GM23338 (cell line): ENCODE measurements around the gene FTO. TPM values are rescaled to one million over a fixed set of nuclear protein-coding genes. Genes with fewer than 3 reads are reported as not detected.

Experiments
- ATAC-seq: fragments of 200-7000 bp; cut with Tn5 transposase; 3 replicates; pipeline ENCODE4 v1.9.1; 2020
- DNase-seq: peaks from one replicate; pipeline ENCODE4 v3.0.0-alpha.2; 2015; ENCODE audit warnings: low spot score
- H2AFZ ChIP-seq: fragments of 200-600 bp; sonication (generic); 2 replicates; pipeline ENCODE4 v1.8.0; 2016; ENCODE audit warnings: antibody characterized with exemption, mild to moderate bottlenecking, moderate library complexity
- H3F3A ChIP-seq: fragments of 200-600 bp; sonication (generic); replicated peaks from 2 replicates; pipeline ENCODE4 v1.8.0; 2017; ENCODE audit warnings: antibody characterized with exemption, mixed run types, low read depth
- H3K27ac ChIP-seq: fragments of 200-600 bp; sonication (generic); 2 replicates; pipeline ENCODE4 v1.6.1; 2016; ENCODE audit warnings: low read depth
- H3K27me3 ChIP-seq: fragments of 200-600 bp; sonication (generic); 2 replicates; pipeline ENCODE4 v1.8.0; 2016; ENCODE audit warnings: mild to moderate bottlenecking, mixed run types, moderate library complexity; ENCODE audit not compliant: insufficient read depth
- H3K36me3 ChIP-seq: fragments of 200-600 bp; sonication (generic); 2 replicates; pipeline ENCODE4 v1.8.0; 2016; ENCODE audit warnings: mild to moderate bottlenecking; ENCODE audit not compliant: insufficient read depth
- H3K4me1 ChIP-seq: fragments of 200-600 bp; sonication (generic); 2 replicates; pipeline ENCODE4 v1.8.0; 2016; ENCODE audit warnings: mild to moderate bottlenecking, moderate library complexity; ENCODE audit not compliant: insufficient read depth
- H3K4me2 ChIP-seq: fragments of 200-600 bp; sonication (generic); 2 replicates; pipeline ENCODE4 v1.7.1; 2017; ENCODE audit warnings: mixed run types
- H3K4me3 ChIP-seq: fragments of 200-600 bp; sonication (generic); 2 replicates; pipeline ENCODE4 v1.6.1; 2016; ENCODE audit warnings: mixed run types
- H3K79me2 ChIP-seq: fragments of 200-600 bp; sonication (generic); replicated peaks from 2 replicates; pipeline ENCODE4 v1.8.0; 2017; ENCODE audit warnings: mild to moderate bottlenecking; ENCODE audit not compliant: insufficient read depth
- H3K9me2 ChIP-seq: fragments of 200-600 bp; sonication (generic); 2 replicates; pipeline ENCODE4 v1.8.0; 2017; ENCODE audit not compliant: insufficient read depth
- H4K20me1 ChIP-seq: fragments of 200-600 bp; sonication (generic); replicated peaks from 2 replicates; pipeline ENCODE4 v1.8.0; 2017; ENCODE audit warnings: mild to moderate bottlenecking; ENCODE audit not compliant: insufficient read depth
- H3K27ac Mint-ChIP-seq: 2 replicates; pipeline ENCODE4 v1.8.0; 2020; ENCODE audit warnings: inconsistent platforms, mild to moderate bottlenecking, moderate library complexity, mixed read lengths
- H3K27me3 Mint-ChIP-seq: 3 replicates; pipeline ENCODE4 v1.8.0; 2022; ENCODE audit warnings: low read depth, mild to moderate bottlenecking, moderate library complexity, mixed read lengths, inconsistent platforms; ENCODE audit not compliant: insufficient read depth, poor library complexity
- H3K36me3 Mint-ChIP-seq: 3 replicates; pipeline ENCODE4 v1.8.0; 2021; ENCODE audit warnings: low read depth, mild to moderate bottlenecking, inconsistent platforms, moderate library complexity, mixed read lengths
- H3K4me1 Mint-ChIP-seq: 3 replicates; pipeline ENCODE4 v1.8.0; 2020; ENCODE audit warnings: mild to moderate bottlenecking, inconsistent platforms, mixed read lengths
- H3K4me3 Mint-ChIP-seq: 3 replicates; pipeline ENCODE4 v1.8.0; 2021; ENCODE audit warnings: moderate library complexity, mild to moderate bottlenecking, inconsistent platforms, mixed read lengths
- H3K9me3 Mint-ChIP-seq: 3 replicates; pipeline ENCODE4 v1.8.0; 2020; ENCODE audit warnings: moderate library complexity, mild to moderate bottlenecking, inconsistent platforms, mixed read lengths
- CREB1 ChIP-seq: fragments of 250-450 bp; sonication (Bioruptor Pico); IDR thresholded peaks from 2 replicates; pipeline ENCODE4 v1.5.0; 2020; ENCODE audit warnings: low read depth, mild to moderate bottlenecking, moderate library complexity
- ETS1 ChIP-seq: IDR thresholded peaks from 2 replicates; pipeline ENCODE4 v1.6.1; 2016; ENCODE audit warnings: antibody characterized with exemption
- JUNB ChIP-seq: IDR thresholded peaks from one replicate; pipeline ENCODE4 v1.6.1; 2016; ENCODE audit warnings: antibody characterized with exemption; ENCODE audit not compliant: unreplicated experiment
- NANOG ChIP-seq: IDR thresholded peaks from 2 replicates; pipeline ENCODE4 v1.6.1; 2016; ENCODE audit warnings: antibody characterized with exemption, borderline replicate concordance
- POLR2AphosphoS5 ChIP-seq: IDR thresholded peaks from 2 replicates; pipeline ENCODE4 v1.6.1; 2016; ENCODE audit warnings: antibody characterized with exemption, low read depth
- ZNF114 ChIP-seq: fragments of 250-450 bp; sonication (Bioruptor Pico); IDR thresholded peaks from 2 replicates; pipeline ENCODE4 v1.5.0; 2020; ENCODE audit warnings: mild to moderate bottlenecking, moderate library complexity
- polyA plus RNA-seq: library from polyadenylated mRNA; unstranded; fragments of >200 nt; fragmentation: Nextera tagmentation; extraction: Ambion mirVana; gene quantifications from 2 replicates; pipeline ENCODE4 v1.2.1, GENCODE V29; 2016
- total RNA-seq: library from RNA; depleted of rRNA; stranded (reverse); fragments of >200 nt; shearing (Covaris generic); gene quantifications from 2 replicates; pipeline ENCODE4 v1.2.3, GENCODE V29; 2014
- TF ChIP-seq, protein P1 (sequence below): fragments of 250-450 bp; sonication (Bioruptor Pico); IDR thresholded peaks from 2 replicates; pipeline ENCODE4 v1.5.0; 2020; ENCODE audit warnings: mild to moderate bottlenecking, moderate library complexity

The FTO gene
- total and polyA plus RNA-seq, 2 experiments from 2014 or later: 17.7 to 69.6 TPM

DNA sequence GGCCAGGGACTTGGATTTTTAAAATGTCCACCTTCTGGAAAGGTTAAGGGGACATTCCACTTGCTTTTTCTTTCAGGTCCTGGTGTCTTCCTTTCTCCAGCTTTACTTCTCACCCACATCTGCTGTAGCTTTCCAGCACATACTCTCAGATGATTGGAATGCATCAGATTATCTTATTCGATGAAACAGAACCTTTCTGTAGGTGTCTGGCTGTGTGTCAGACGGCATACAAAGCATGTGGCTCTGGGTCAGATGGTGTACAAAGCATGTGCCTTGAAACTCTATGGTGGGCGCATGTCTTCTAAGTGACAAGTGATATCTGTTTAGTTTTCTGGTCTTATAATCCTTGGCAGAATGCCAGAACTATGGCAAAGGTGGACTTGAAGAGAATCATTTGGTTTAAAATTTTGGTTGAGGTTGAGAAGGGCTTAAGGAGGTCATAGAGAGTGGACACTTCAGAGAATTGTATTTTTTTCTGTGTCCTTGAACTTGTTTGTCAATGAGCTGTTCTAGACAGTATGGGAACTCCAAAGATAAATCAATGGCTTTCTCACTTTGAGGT is 125.3 kb downstream of the FTO start:
- no peaks in the 10 kb centered on the region for H3K36me3 ChIP-seq
- no peak overlapping the region for H2AFZ ChIP-seq
- no peak overlapping the region for H3K4me3 Mint-ChIP-seq
- peaks cover 7% of the 10 kb centered on the region for H3K4me1 ChIP-seq
- H3K27me3 ChIP-seq: no peaks in the 10 kb centered on the region
- H3K36me3 Mint-ChIP-seq: peaks cover 7% of the 10 kb centered on the region; the same call in 1 of the 3 replicates
- no peaks in the 10 kb centered on the region for H3K9me3 Mint-ChIP-seq
- DNase-seq: no peak
- H3K27ac ChIP-seq: no peak overlapping the region
- no peak overlapping the region for H3K4me3 ChIP-seq
- no peaks in the 10 kb centered on the region for H3K4me1 Mint-ChIP-seq
- 0 out of 2 replicates have a peak, but pooled peaks cover 12% of the 10 kb centered on the region for H3K79me2 ChIP-seq
- no peaks in the 10 kb centered on the region for H4K20me1 ChIP-seq
- ATAC-seq: no peak
- no peak for TF ChIP-seq POLR2AphosphoS5
- TF ChIP-seq ZNF114 (CRISPR knock-in tag): no peak
- TF ChIP-seq ETS1: no peak
- no peak for TF ChIP-seq JUNB
- TF ChIP-seq NANOG: no peak
- TF ChIP-seq, protein P1, sequence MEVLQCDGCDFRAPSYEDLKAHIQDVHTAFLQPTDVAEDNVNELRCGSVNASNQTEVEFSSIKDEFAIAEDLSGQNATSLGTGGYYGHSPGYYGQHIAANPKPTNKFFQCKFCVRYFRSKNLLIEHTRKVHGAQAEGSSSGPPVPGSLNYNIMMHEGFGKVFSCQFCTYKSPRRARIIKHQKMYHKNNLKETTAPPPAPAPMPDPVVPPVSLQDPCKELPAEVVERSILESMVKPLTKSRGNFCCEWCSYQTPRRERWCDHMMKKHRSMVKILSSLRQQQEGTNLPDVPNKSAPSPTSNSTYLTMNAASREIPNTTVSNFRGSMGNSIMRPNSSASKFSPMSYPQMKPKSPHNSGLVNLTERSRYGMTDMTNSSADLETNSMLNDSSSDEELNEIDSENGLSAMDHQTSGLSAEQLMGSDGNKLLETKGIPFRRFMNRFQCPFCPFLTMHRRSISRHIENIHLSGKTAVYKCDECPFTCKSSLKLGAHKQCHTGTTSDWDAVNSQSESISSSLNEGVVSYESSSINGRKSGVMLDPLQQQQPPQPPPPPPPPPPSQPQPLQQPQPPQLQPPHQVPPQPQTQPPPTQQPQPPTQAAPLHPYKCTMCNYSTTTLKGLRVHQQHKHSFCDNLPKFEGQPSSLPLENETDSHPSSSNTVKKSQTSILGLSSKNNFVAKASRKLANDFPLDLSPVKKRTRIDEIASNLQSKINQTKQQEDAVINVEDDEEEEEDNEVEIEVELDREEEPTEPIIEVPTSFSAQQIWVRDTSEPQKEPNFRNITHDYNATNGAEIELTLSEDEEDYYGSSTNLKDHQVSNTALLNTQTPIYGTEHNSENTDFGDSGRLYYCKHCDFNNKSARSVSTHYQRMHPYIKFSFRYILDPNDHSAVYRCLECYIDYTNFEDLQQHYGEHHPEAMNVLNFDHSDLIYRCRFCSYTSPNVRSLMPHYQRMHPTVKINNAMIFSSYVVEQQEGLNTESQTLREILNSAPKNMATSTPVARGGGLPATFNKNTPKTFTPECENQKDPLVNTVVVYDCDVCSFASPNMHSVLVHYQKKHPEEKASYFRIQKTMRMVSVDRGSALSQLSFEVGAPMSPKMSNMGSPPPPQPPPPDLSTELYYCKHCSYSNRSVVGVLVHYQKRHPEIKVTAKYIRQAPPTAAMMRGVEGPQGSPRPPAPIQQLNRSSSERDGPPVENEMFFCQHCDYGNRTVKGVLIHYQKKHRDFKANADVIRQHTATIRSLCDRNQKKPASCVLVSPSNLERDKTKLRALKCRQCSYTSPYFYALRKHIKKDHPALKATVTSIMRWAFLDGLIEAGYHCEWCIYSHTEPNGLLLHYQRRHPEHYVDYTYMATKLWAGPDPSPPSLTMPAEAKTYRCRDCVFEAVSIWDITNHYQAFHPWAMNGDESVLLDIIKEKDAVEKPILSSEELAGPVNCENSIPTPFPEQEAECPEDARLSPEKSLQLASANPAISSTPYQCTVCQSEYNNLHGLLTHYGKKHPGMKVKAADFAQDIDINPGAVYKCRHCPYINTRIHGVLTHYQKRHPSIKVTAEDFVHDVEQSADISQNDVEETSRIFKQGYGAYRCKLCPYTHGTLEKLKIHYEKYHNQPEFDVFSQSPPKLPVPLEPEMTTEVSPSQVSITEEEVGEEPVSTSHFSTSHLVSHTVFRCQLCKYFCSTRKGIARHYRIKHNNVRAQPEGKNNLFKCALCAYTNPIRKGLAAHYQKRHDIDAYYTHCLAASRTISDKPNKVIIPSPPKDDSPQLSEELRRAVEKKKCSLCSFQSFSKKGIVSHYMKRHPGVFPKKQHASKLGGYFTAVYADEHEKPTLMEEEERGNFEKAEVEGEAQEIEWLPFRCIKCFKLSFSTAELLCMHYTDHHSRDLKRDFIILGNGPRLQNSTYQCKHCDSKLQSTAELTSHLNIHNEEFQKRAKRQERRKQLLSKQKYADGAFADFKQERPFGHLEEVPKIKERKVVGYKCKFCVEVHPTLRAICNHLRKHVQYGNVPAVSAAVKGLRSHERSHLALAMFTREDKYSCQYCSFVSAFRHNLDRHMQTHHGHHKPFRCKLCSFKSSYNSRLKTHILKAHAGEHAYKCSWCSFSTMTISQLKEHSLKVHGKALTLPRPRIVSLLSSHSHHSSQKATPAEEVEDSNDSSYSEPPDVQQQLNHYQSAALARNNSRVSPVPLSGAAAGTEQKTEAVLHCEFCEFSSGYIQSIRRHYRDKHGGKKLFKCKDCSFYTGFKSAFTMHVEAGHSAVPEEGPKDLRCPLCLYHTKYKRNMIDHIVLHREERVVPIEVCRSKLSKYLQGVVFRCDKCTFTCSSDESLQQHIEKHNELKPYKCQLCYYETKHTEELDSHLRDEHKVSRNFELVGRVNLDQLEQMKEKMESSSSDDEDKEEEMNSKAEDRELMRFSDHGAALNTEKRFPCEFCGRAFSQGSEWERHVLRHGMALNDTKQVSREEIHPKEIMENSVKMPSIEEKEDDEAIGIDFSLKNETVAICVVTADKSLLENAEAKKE (CRISPR knock-in tag): no peak
- TF ChIP-seq CREB1: no peak
- H3K27ac Mint-ChIP-seq: no peak overlapping the region; the same call in 1 of the 2 replicates
- H3K4me2 ChIP-seq: no peak overlapping the region
- H3K27me3 Mint-ChIP-seq: no peaks in the 10 kb centered on the region
- H3K9me2 ChIP-seq: no peaks in the 10 kb centered on the region; the same call in 1 of the 2 replicates
- H3F3A ChIP-seq: no peaks in the 10 kb centered on the region
